H7 (cell line): ENCODE measurements around the gene ARHGEF10L. TPM values are rescaled to one million over a fixed set of nuclear protein-coding genes. Genes with fewer than 3 reads are reported as not detected.

ENCODE experiments used
- DNase-seq: peaks from one replicate; pipeline ENCODE4 v3.0.0; 2012
- H3K27me3 ChIP-seq: 2 replicates; pipeline ENCODE4 v1.6.0; 2011; ENCODE audit warnings: mild to moderate bottlenecking, low read length; ENCODE audit not compliant: control insufficient read depth, insufficient read depth
- H3K36me3 ChIP-seq: replicated peaks from 2 replicates; pipeline ENCODE4 v1.5.1; 2011; ENCODE audit warnings: low read length; ENCODE audit not compliant: control insufficient read depth, insufficient read depth
- H3K4me3 ChIP-seq: 2 replicates; pipeline ENCODE4 v1.5.1; 2011; ENCODE audit warnings: low read depth, mild to moderate bottlenecking, control low read depth, low read length, moderate library complexity; ENCODE audit not compliant: insufficient read depth
- total RNA-seq: library from RNA; depleted of rRNA; stranded (reverse); fragments of >200 nt; shearing (Covaris generic); gene quantifications from 2 replicates; pipeline ENCODE4 v1.2.3, GENCODE V29; 2014

Gene ARHGEF10L
- total RNA-seq, 1 experiment from 2014 or later, result 54.8 TPM

DNA sequence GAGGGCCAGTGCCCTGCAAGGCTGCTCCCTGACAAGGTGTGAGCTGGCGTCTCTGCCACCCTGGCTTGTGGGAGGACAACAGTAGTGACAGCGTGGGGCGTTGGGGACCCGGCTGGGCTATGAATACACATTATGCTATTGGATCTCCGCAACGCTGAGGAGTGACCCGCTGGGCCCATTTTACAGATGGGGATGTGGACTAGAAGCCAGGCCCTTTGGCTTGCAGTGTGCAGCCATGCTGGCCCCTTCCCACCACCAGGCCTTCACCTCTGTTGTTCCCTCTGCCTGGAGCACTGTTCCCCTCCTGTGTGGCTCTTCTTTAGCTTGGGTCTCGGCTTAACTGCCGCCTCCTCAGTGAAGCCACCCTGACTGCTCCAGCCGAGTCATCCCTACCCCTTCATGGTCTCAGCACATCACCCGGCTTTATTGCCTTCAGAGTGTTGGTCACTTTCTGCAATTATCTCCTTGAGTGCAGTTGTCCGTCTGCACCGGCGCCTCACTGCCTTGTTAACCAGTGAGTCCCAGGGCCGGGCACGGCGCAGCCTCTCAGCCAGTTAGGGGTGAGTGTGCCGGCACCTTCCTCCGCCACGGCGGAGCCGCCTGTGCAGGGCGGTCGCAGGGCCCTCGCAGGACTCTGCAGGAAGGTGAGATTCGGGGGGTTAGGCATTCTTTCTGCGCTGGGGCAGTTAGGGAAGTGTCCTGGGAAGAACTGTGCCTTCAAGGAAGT is 131.3 kb downstream of the ARHGEF10L start:
- Histone ChIP-seq H3K36me3 (peaks cover 3% of the 10 kb centered on the region; the same call in 1 of the 2 replicates), H3K27me3 (no peaks in the 10 kb centered on the region), H3K4me3 (no peak overlapping the region)
- DNase-seq, result no peak

GRCh38 chr1:17671314-17671705 is 131.8 kb downstream of the ARHGEF10L start:
- Histone ChIP-seq H3K4me3 (no peak overlapping the region), H3K36me3 (peaks cover 3% of the 10 kb centered on the region; the same call in 1 of the 2 replicates), H3K27me3 (no peaks in the 10 kb centered on the region)
- peak; percentile 72 for DNase-seq

DNA sequence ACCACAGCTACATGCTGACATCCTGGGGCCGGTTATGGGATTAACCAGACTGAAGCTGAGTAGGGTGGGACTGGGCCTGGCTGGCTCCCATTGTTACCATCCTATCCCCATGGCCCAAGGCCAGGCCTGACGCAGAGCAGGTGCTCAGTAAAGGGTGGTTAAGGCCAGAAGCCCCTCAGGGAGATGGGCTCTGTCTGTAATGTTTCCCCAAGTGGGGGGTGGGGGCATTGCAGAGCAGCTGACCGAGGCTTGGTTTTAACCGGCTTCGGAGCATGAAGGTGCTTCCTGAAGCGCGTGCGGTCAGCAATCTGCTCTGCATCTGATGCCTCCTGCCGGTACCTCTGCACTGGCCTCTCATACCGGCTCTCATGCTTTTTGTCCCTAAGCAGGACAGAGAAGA is 132.2 kb downstream of the ARHGEF10L start:
- DNase-seq, result peak; percentile 83
- peaks cover 3% of the 10 kb centered on the region; the same call in 1 of the 2 replicates for H3K36me3 ChIP-seq
- H3K4me3 ChIP-seq, result no peak overlapping the region
- no peaks in the 10 kb centered on the region for H3K27me3 ChIP-seq

DNA sequence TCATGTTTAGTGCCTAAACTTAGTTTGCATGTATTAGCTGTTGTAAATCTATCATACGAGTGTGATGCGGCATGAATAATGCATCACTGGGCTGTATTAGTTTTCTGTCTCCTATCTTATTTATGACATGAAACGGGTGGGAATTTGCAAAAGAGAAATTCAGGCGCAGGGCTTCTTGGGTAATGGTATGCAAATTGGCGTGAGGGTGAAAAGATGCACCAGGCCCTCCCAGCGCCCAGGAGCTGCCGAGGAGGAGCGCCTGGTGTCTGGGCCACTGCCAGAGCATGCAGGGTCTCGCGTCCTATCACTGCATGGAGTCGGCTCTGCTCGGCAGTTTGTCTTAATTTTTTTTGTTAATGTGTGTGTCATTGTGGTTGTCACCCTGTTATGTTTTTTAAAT is 132.7 kb downstream of the ARHGEF10L start:
- no peaks in the 10 kb centered on the region for H3K27me3 ChIP-seq
- H3K36me3 ChIP-seq, result peaks cover 3% of the 10 kb centered on the region; the same call in 1 of the 2 replicates
- no peak overlapping the region for H3K4me3 ChIP-seq
- DNase-seq, result no peak

GRCh38 chr1:17673329-17674072 is 134.0 kb downstream of the ARHGEF10L start:
- Histone ChIP-seq H3K36me3 (peaks cover 3% of the 10 kb centered on the region; the same call in 1 of the 2 replicates), H3K27me3 (no peaks in the 10 kb centered on the region), H3K4me3 (no peak overlapping the region)
- DNase-seq, result no peak

DNA sequence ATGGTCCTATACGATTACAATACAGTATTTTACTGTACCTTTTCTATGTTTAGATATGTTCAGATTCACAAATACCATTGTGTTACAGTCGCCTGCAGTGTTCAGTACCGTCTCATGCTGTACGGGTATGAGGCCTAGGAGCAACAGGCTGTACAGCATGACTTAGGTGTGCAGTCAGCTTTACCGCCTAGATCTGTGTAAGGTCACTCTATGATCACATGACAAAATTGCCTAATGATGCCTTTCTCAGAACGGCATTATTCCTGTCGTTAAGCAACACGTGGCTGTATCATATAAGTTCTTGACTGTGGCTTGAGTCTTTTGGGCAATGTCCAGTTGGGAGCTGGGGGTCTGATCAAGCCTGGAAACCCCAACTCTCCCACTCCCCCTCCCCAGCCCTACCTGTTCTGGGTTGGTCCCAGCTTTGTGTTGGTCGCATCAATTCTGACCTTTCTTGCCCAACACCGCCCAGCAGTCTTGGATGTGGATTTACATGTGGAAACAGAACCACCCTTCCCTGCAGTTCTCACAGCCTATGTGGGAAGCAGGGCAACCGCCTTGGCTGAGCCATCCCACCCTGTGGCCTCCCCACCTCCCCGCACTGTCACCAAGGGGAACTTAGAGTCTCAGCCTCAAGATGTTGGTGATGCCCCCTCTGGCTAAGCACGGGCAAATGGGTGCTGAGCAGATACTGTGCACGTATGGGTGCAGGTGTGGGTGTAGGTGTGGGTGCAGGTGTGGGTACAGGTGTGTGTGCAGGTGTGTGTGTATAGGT is 135.4 kb downstream of the ARHGEF10L start:
- DNase-seq, result no peak
- Histone ChIP-seq H3K4me3 (no peak overlapping the region), H3K36me3 (peaks cover 3% of the 10 kb centered on the region; the same call in 1 of the 2 replicates), H3K27me3 (no peaks in the 10 kb centered on the region)

- Histone ChIP-seq H3K36me3 (peaks cover 3% of the 10 kb centered on the region; the same call in 1 of the 2 replicates), H3K4me3 (no peak overlapping the region), H3K27me3 (no peaks in the 10 kb centered on the region)
- no peak for DNase-seq
Observed at GRCh38 chr1:17675744-17676143, 136.2 kb downstream of the ARHGEF10L start.

DNA sequence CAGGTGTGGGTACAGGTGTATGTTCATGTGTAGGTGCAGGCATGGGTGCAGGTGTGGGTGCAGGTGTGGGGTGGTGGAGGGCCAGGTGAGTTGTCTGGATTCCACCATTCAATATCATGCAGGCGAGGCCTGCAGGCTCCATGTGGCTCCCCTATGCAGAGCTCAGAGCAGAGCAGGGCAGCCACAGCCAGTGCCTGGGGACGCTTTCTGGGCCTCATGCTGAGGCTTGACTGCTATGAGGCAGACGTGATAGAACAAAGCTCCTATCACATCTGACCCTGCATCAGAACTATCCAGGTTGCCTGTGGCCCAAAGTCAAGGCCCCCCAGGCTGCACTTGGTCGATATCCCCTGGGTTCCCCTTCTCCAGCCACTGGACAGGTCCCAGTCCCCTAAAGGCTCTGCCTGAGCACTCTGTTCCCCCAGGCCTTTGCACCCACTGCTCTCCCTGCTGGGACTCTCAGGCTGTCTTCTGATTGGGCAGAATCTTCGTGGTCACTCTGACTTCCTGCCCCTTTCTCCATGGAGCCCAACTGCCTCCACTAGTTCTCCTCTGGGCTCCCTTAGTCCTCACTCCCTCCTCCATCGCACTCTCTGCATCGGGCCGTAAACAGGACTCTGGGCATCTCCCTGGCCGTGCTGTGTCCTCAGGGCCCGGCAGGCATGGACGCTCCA is 137.0 kb downstream of the ARHGEF10L start:
- Histone ChIP-seq H3K36me3 (peaks cover 3% of the 10 kb centered on the region; the same call in 1 of the 2 replicates), H3K4me3 (no peak overlapping the region), H3K27me3 (no peaks in the 10 kb centered on the region)
- no peak for DNase-seq

GRCh38 chr1:17678011-17678410 is 138.5 kb downstream of the ARHGEF10L start:
- no peaks in the 10 kb centered on the region for H3K27me3 ChIP-seq

GRCh38 chr1:17679856-17680255 is 140.4 kb downstream of the ARHGEF10L start:
- Histone ChIP-seq H3K27me3 (no peaks in the 10 kb centered on the region), H3K36me3 (peaks cover under 1% of the 10 kb centered on the region; the same call in 1 of the 2 replicates), H3K4me3 (no peak overlapping the region)
- DNase-seq, result no peak

More at GRCh38 chr1:17678011-17678410, 138.5 kb downstream of the ARHGEF10L start:
- DNase-seq, result no peak
- no peak overlapping the region for H3K4me3 ChIP-seq
- H3K36me3 ChIP-seq, result peaks cover 3% of the 10 kb centered on the region; the same call in 1 of the 2 replicates

- DNase-seq, result no peak
- Histone ChIP-seq H3K27me3 (no peaks in the 10 kb centered on the region), H3K4me3 (no peak overlapping the region), H3K36me3 (no peaks in the 10 kb centered on the region; the same call in 1 of the 2 replicates)
Observed at GRCh38 chr1:17680308-17680707, 140.8 kb downstream of the ARHGEF10L start.

DNA sequence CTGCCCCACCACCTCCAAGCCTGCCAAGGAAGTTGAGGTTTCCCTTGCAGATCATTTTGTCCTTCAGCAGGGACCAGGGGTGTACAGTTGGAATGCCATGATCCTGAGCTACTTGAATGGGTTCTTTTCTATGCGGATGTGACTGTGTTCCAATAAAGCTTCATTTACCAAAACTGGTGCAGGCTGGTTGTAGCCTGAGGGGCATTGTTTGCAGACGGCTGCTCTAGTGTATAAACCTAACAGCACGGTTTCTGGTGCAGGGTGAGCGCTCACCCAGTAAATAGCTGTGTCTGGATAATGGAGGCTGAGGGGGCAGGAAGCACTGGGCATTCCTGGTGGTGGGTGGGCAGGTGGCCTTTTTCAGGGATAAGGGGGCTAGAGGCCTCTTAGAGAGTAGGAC is 142.9 kb downstream of the ARHGEF10L start:
- no peak for DNase-seq
- Histone ChIP-seq H3K4me3 (no peak overlapping the region), H3K27me3 (no peaks in the 10 kb centered on the region), H3K36me3 (peaks cover 2% of the 10 kb centered on the region)

DNA sequence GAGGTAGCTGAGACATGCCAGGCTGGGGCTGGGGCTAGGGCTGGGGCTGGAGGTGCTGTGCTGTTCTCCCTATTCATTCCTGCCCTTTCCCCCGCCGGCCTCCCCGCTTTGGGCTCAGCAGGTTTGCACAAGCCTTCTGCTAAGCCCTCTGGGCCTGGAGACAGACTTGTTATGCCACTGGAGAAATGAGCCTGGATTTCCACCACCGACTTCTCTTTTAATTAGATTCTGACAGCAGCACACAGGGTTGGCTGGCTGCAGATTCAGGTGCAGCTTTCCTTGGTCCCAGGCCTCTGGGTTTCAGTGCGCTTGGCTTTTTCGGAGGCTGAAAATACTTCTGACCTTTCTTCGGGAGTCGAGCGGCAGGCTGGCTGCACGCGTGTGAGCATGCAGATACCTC is 144.1 kb downstream of the ARHGEF10L start:
- DNase-seq, result no peak
- Histone ChIP-seq H3K27me3 (no peaks in the 10 kb centered on the region), H3K4me3 (no peak overlapping the region), H3K36me3 (peaks cover 10% of the 10 kb centered on the region)

DNA sequence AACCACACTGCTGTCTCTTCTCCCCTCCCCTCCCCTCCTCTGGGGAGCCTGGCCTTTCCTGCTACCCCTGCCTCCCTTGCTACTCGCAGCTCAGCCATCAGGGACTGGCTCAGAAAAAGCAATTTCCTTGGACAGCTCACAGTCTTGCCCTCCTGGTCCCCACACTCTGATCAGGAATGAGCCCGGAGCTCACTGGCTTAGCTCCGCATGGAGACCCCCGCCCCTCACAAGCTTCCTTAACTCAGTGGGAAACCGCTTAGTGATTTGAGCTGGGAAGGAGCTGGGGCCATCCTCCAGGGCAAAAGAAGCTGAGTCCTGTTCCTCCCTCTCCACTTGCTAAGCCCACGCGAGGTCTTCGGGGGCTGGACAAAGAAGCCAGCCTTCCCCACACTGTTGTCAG is 145.3 kb downstream of the ARHGEF10L start:
- peak; percentile 79 for DNase-seq
- no peak overlapping the region for H3K4me3 ChIP-seq
- H3K27me3 ChIP-seq, result no peaks in the 10 kb centered on the region
- H3K36me3 ChIP-seq, result peaks cover 10% of the 10 kb centered on the region
